Lower leg skin (tissue), 3 donors: ENCODE results near the gene ANK2.

Source experiments
- POLR2A ChIP-seq, 2 donors: fragments of 450-650 bp; IDR thresholded peaks; one replicate each; pipeline ENCODE4 v1.6.1; 2016 to 2017; ENCODE audit warnings: antibody characterized with exemption in 2 of 2, mild to moderate bottlenecking in 1 of 2, moderate library complexity in 1 of 2
- TF ChIP-seq, protein P1 (sequence below), 3 donors: fragments of 450-650 bp; IDR thresholded peaks; one replicate each; pipeline ENCODE4 v1.5.1; 2016; ENCODE audit warnings: antibody characterized with exemption in 3 of 3, mild to moderate bottlenecking in 3 of 3, moderate library complexity in 2 of 3

DNA sequence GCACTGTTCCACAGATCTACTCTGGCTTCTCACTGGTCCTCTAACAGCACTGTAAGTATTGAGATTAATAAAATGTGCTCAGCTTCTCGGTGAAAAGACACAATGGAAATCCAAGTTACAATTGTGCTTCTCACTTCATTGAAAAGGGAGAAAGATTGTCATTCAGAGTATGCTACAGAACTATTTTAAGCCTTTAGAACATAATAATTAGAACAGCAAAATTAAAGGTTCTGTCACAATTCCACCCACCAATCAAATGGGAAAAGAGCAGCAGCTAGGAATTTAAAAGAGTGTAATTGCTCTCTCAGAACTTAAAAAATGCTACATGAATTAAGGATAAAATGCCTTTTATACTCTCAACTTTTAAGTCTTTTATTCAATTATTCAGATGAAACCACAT, 329.4 kb downstream of the ANK2 start:
- TF ChIP-seq, protein P1, sequence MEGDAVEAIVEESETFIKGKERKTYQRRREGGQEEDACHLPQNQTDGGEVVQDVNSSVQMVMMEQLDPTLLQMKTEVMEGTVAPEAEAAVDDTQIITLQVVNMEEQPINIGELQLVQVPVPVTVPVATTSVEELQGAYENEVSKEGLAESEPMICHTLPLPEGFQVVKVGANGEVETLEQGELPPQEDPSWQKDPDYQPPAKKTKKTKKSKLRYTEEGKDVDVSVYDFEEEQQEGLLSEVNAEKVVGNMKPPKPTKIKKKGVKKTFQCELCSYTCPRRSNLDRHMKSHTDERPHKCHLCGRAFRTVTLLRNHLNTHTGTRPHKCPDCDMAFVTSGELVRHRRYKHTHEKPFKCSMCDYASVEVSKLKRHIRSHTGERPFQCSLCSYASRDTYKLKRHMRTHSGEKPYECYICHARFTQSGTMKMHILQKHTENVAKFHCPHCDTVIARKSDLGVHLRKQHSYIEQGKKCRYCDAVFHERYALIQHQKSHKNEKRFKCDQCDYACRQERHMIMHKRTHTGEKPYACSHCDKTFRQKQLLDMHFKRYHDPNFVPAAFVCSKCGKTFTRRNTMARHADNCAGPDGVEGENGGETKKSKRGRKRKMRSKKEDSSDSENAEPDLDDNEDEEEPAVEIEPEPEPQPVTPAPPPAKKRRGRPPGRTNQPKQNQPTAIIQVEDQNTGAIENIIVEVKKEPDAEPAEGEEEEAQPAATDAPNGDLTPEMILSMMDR (IDR thresholded peaks at IDR 0.05): no peak
- TF ChIP-seq POLR2A (IDR thresholded peaks at IDR 0.05): no peak
